Transverse colon (tissue), 4 donors: Measurements from ENCODE around the gene PCNX1.

Experiments
- POLR2A ChIP-seq: fragments of 450-650 bp; IDR thresholded peaks from one replicate; pipeline ENCODE4 v1.6.1; 2016; ENCODE audit warnings: antibody characterized with exemption, mild to moderate bottlenecking, moderate library complexity
- POLR2AphosphoS5 ChIP-seq, 3 donors: sonication (generic); formaldehyde crosslinking; IDR thresholded peaks; one replicate each; pipeline ENCODE4 v1.6.1; 2016; ENCODE audit warnings: antibody characterized with exemption in 3 of 3
- TF ChIP-seq, protein P1 (sequence below), 5 experiments: fragments of 200-600 bp in 3 of 5; fragments of 450-650 bp in 2 of 5; sonication (generic) in 3 of 5; IDR thresholded peaks; 1 replicate in 2 of 5; 2 replicates in 3 of 5; pipeline ENCODE4 v1.5.1; 2016 to 2017; ENCODE audit warnings: antibody characterized with exemption in 5 of 5, inconsistent platforms in 3 of 5, mild to moderate bottlenecking in 2 of 5, moderate library complexity in 1 of 5

DNA sequence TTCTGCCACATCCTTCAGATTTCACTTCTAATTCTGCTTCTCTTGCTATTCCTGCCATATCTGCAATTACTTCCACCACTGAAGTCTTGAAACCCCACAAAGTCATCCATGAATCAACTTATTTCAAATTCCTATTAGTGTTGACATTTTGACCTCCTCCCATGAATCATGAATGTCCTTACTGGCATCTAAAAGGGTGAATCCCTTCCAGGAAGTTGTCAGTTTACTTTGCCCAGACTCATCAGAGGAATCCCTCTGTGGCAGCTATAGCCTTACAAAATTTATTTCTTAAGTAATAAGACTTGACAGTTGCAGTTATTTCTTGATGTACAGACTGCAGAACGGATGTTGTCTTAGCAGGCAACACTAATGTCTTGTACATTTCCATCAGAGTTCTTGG is 162.9 kb downstream of the PCNX1 start:
- TF ChIP-seq, protein P1, sequence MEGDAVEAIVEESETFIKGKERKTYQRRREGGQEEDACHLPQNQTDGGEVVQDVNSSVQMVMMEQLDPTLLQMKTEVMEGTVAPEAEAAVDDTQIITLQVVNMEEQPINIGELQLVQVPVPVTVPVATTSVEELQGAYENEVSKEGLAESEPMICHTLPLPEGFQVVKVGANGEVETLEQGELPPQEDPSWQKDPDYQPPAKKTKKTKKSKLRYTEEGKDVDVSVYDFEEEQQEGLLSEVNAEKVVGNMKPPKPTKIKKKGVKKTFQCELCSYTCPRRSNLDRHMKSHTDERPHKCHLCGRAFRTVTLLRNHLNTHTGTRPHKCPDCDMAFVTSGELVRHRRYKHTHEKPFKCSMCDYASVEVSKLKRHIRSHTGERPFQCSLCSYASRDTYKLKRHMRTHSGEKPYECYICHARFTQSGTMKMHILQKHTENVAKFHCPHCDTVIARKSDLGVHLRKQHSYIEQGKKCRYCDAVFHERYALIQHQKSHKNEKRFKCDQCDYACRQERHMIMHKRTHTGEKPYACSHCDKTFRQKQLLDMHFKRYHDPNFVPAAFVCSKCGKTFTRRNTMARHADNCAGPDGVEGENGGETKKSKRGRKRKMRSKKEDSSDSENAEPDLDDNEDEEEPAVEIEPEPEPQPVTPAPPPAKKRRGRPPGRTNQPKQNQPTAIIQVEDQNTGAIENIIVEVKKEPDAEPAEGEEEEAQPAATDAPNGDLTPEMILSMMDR (IDR thresholded peaks at IDR 0.05): no peak
- TF ChIP-seq POLR2AphosphoS5 (IDR thresholded peaks at IDR 0.05) (no peak), POLR2A (no peak)
